Osteoblast (primary cell): ENCODE results near the gene TTLL10. TPM values are rescaled to one million over a fixed set of nuclear protein-coding genes. Genes with fewer than 3 reads are reported as not detected.

ENCODE experiments used
- DNase-seq: peaks from one replicate; pipeline ENCODE4 v3.0.0; 2011; ENCODE audit warnings: low spot score, mixed read lengths; ENCODE audit not compliant: insufficient read length; ENCODE audit errors: missing footprints
- H2AFZ ChIP-seq: 2 replicates; pipeline ENCODE4 v1.6.0; 2011; ENCODE audit warnings: mild to moderate bottlenecking, low read length
- H3K27ac ChIP-seq: 2 replicates; pipeline ENCODE4 v1.5.1; 2011; ENCODE audit warnings: mild to moderate bottlenecking, low read depth, low read length, moderate library complexity
- H3K27me3 ChIP-seq: 2 replicates; pipeline ENCODE4 v1.6.0; 2012; ENCODE audit warnings: mild to moderate bottlenecking, control low read depth, inconsistent platforms, low read length, moderate library complexity; ENCODE audit not compliant: insufficient read depth
- H3K36me3 ChIP-seq: 2 replicates; pipeline ENCODE4 v1.5.1; 2011; ENCODE audit warnings: mild to moderate bottlenecking, low read length, control low read depth, moderate library complexity; ENCODE audit not compliant: insufficient read depth
- H3K4me1 ChIP-seq: 2 replicates; pipeline ENCODE4 v1.5.1; 2011; ENCODE audit warnings: mild to moderate bottlenecking, low read length, control low read depth, moderate library complexity; ENCODE audit not compliant: insufficient read depth
- H3K4me2 ChIP-seq: 2 replicates; pipeline ENCODE4 v1.6.0; 2011; ENCODE audit warnings: mild to moderate bottlenecking, low read length; ENCODE audit not compliant: insufficient read depth
- H3K4me3 ChIP-seq: fragments of 200-600 bp; sonication (generic); 3 replicates; pipeline ENCODE4 v1.5.1; 2012; ENCODE audit warnings: mild to moderate bottlenecking, low read length, inconsistent platforms; ENCODE audit not compliant: insufficient read depth
- H3K79me2 ChIP-seq: 2 replicates; pipeline ENCODE4 v1.6.0; 2012; ENCODE audit warnings: mild to moderate bottlenecking, low read length, control low read depth, inconsistent platforms; ENCODE audit not compliant: insufficient read depth
- H3K9me3 ChIP-seq: 2 replicates; pipeline ENCODE4 v1.5.1; 2011; ENCODE audit warnings: low read depth, low read length, control low read depth
- H4K20me1 ChIP-seq: 2 replicates; pipeline ENCODE4 v1.6.0; 2012; ENCODE audit warnings: mild to moderate bottlenecking, low read length, control low read depth; ENCODE audit not compliant: insufficient read depth
- total RNA-seq: library from RNA; depleted of rRNA; stranded (reverse); fragments of >200 nt; gene quantifications from 2 replicates; pipeline ENCODE4 v1.2.3, GENCODE V29; 2012
- TF ChIP-seq, protein P1 (sequence below): IDR thresholded peaks from 2 replicates; pipeline ENCODE4 v1.5.1; 2011; ENCODE audit warnings: mild to moderate bottlenecking, low read depth, low read length, moderate library complexity; ENCODE audit errors: extremely low read depth

The TTLL10 gene
- total RNA-seq, 1 donor, result not detected

DNA sequence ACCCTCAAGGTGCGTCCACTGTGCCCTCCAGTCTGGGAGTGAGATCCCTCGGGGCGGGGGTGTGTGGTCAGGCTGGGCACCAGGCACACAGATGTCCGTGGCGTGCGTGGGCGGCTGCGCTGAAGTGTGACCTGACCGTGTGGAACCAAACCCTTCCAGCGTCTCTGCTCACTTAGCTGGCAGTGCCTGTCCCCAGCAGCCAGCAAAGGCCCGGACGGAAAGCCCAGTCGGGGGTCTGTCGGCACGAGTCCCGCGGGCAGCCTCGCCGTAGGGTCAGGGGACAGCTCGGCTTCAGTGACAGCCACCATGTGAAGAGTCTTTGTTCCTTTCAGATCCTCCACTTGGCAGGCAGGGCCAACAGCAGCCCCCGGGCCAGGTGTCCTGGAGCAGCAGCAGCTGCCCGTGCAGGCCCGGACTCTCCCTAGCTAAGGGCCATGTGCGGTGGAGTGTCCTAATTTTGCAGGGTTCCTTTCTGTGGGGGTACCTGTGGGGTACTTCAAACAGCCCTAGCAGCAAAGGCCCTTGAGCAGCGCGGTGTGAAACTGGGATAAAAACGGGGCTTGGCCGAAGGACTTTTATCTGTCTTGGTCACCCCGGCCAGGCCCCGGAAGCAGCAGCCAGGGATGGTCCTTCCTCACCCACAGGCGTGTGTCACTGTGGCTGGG is 11.6 kb downstream of the TTLL10 start:
- Histone ChIP-seq H3K27me3 (peaks cover 10% of the 10 kb centered on the region), H3K27ac (no peak overlapping the region), H3K79me2 (no peaks in the 10 kb centered on the region), H2AFZ (no peak overlapping the region), H4K20me1 (no peaks in the 10 kb centered on the region), H3K4me3 (no peak overlapping the region), H3K36me3 (no peaks in the 10 kb centered on the region), H3K4me2 (no peak overlapping the region), H3K9me3 (no peaks in the 10 kb centered on the region), H3K4me1 (no peaks in the 10 kb centered on the region)
- DNase-seq, result peak; percentile 81
- TF ChIP-seq, protein P1, sequence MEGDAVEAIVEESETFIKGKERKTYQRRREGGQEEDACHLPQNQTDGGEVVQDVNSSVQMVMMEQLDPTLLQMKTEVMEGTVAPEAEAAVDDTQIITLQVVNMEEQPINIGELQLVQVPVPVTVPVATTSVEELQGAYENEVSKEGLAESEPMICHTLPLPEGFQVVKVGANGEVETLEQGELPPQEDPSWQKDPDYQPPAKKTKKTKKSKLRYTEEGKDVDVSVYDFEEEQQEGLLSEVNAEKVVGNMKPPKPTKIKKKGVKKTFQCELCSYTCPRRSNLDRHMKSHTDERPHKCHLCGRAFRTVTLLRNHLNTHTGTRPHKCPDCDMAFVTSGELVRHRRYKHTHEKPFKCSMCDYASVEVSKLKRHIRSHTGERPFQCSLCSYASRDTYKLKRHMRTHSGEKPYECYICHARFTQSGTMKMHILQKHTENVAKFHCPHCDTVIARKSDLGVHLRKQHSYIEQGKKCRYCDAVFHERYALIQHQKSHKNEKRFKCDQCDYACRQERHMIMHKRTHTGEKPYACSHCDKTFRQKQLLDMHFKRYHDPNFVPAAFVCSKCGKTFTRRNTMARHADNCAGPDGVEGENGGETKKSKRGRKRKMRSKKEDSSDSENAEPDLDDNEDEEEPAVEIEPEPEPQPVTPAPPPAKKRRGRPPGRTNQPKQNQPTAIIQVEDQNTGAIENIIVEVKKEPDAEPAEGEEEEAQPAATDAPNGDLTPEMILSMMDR, result no peak

DNA sequence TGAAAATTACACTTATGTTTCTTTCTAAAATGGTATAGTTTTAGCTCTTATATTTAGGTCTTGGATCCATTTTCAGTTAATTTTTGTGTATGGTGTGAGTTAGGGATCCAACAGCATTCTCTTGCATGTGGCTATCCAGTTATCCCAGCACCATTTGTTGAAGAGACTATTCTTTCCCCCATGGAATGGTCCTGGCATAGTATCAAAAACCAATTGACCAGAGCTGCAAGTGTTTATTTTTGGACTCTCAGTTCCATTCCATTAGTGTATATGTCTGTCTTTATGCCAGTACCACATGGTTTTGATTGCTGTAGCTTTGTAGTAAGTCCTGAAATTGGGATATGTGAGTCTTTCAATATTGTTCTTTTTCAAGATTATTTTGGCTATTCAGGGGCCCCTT is 14.3 kb downstream of the TTLL10 start:
- Histone ChIP-seq H3K4me2 (no peak overlapping the region), H3K36me3 (no peaks in the 10 kb centered on the region), H4K20me1 (no peaks in the 10 kb centered on the region), H3K79me2 (no peaks in the 10 kb centered on the region), H3K27me3 (peaks cover 10% of the 10 kb centered on the region), H2AFZ (no peak overlapping the region), H3K4me1 (no peaks in the 10 kb centered on the region), H3K4me3 (no peak overlapping the region), H3K9me3 (no peaks in the 10 kb centered on the region), H3K27ac (no peak overlapping the region)
- TF ChIP-seq, protein P1, result no peak
- peak; percentile 86 for DNase-seq

DNA sequence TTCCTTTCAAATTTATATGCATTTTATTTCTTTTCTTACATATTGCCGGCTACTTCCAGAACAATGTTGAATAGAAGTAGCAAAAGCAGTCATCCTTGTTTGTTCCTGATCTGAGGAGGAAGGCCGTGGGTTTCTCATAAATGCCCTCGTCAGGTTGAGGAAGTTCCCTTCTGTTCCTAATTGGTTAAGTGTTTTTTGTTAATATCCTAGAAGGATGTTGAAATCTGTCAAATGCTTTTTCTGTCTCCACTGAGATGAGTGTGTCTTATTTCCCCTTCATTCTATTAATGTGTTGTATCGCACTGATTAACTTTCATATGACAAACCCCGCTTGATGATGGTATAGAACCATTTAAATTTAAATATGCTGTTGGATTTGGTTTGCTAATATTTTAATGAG is 15.4 kb downstream of the TTLL10 start:
- DNase-seq, result peak; percentile 58
- Histone ChIP-seq H3K79me2 (no peaks in the 10 kb centered on the region), H2AFZ (no peak overlapping the region), H3K4me2 (no peak overlapping the region), H3K4me1 (no peaks in the 10 kb centered on the region), H4K20me1 (no peaks in the 10 kb centered on the region), H3K36me3 (no peaks in the 10 kb centered on the region), H3K27ac (no peak overlapping the region), H3K27me3 (peaks cover 10% of the 10 kb centered on the region), H3K9me3 (no peaks in the 10 kb centered on the region), H3K4me3 (no peak overlapping the region)
- TF ChIP-seq, protein P1, result no peak

DNA sequence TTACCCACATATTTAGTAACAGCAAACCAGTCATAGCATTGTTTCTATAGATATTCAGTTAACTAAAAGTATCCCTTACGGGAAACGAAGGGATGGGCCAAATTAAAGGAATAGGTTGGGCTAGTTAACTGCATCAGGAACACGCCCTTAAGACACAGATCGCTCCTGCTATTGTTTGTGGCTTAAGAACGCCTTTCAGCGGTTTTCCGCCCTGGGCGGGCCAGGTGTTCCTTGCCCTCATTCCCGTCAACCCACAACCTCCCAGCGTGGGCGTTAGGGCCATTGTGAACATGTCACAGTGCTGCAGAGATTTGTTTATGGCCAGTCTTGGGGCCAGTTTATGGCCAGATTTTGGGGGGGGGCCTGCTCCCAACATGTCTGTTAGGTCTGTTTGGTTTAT is 18.1 kb downstream of the TTLL10 start:
- DNase-seq, result no peak
- Histone ChIP-seq H3K27ac (no peak overlapping the region), H3K4me3 (no peak overlapping the region), H3K9me3 (no peaks in the 10 kb centered on the region), H3K4me1 (no peaks in the 10 kb centered on the region), H3K27me3 (peaks cover 10% of the 10 kb centered on the region), H2AFZ (no peak overlapping the region), H3K36me3 (no peaks in the 10 kb centered on the region), H4K20me1 (no peaks in the 10 kb centered on the region), H3K79me2 (no peaks in the 10 kb centered on the region), H3K4me2 (no peak overlapping the region)
- TF ChIP-seq, protein P1, result no peak
